ENCODE data around the gene TRIM54.
A peak's percentile ranks its signal among the peaks of the same experiment; 100 is the strongest.

DNA sequence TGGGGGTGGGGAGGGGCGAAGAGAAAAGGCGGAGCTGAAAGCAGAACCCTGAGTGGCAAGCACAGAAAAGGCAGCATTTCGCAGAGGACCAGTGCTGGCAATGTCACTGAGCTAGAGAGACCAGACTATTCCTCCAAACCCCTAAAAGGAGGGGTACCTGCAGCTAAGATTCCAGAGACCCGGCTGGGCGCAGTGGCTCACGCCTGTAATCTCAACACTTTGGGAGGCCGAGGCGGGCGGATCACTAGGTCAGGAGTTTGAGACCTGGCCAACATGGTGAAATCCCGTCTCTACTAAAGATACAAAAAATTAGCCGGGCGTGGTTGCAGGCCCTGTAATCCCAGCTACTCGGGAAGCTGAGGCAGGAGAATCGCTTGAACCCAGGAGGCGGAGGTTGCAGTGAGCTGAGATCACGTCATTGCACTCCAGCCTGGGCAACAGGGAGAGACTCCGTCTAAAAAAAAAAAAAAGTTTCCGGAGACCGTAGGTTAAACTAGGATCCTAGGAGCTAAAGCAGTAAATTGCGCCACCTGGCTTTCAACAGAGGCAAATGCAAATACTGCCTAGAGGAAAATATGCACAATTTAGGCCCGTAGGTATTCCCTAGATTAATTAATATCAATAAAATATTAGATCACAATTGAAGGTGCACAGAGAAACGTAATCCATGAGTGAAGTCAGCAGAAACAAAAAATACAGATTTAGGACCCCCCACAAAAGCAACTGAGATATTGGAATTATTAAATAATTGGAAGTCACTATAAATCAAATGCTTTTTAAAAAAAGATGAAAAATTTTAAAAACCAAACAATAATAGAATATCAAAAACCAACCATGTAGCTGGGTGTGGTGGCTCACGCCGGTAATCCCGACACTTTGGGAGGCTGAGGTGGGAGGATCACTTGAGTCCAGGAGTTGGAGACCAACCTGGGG, 21.1 kb downstream of the TRIM54 start:
- TF ChIP-seq, protein P1, sequence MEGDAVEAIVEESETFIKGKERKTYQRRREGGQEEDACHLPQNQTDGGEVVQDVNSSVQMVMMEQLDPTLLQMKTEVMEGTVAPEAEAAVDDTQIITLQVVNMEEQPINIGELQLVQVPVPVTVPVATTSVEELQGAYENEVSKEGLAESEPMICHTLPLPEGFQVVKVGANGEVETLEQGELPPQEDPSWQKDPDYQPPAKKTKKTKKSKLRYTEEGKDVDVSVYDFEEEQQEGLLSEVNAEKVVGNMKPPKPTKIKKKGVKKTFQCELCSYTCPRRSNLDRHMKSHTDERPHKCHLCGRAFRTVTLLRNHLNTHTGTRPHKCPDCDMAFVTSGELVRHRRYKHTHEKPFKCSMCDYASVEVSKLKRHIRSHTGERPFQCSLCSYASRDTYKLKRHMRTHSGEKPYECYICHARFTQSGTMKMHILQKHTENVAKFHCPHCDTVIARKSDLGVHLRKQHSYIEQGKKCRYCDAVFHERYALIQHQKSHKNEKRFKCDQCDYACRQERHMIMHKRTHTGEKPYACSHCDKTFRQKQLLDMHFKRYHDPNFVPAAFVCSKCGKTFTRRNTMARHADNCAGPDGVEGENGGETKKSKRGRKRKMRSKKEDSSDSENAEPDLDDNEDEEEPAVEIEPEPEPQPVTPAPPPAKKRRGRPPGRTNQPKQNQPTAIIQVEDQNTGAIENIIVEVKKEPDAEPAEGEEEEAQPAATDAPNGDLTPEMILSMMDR (conservative IDR thresholded peaks at IDR 0.05; ENCODE audit: low read length): peak; percentile 82
- no peak for TF ChIP-seq EZH2phosphoT487 (IDR thresholded peaks at IDR 0.05; ENCODE audit: borderline replicate concordance)
